GM12878 (cell line): ENCODE measurements around the gene HUS1. TPM values are rescaled to one million over a fixed set of nuclear protein-coding genes. Genes with fewer than 3 reads are reported as not detected.

Source experiments
- BCL11A ChIP-seq: IDR thresholded peaks from 2 replicates; pipeline ENCODE4 v1.6.1; 2011; ENCODE audit warnings: low read depth, low read length
- BCLAF1 ChIP-seq: fragments of 450-650 bp; IDR thresholded peaks from 2 replicates; pipeline ENCODE4 v1.6.1; 2017; ENCODE audit warnings: antibody characterized with exemption, mild to moderate bottlenecking, moderate library complexity
- NFXL1 ChIP-seq: fragments of 450-650 bp; IDR thresholded peaks from 2 replicates; pipeline ENCODE4 v1.6.1; 2017; ENCODE audit warnings: antibody characterized with exemption, mild to moderate bottlenecking, borderline replicate concordance
- SRF ChIP-seq, 2 experiments: IDR thresholded peaks; 2 replicates each; pipeline ENCODE4 v1.6.1; 2011; ENCODE audit warnings: low read depth in 2 of 2, low read length in 2 of 2, mild to moderate bottlenecking in 1 of 2, moderate library complexity in 1 of 2
- ZBTB40 ChIP-seq: fragments of 450-650 bp; IDR thresholded peaks from 2 replicates; pipeline ENCODE4 v1.6.1; 2016; ENCODE audit warnings: mild to moderate bottlenecking, moderate library complexity, borderline replicate concordance
- polyA plus RNA-seq, 11 experiments: library from polyadenylated mRNA; depleted of rRNA in 4 of 11; unstranded in 6 of 11; stranded (reverse) in 5 of 11; fragments of >200 nt; fragmentation: Nextera tagmentation in 4 of 11; fragmentation: Illumina TruSeq in 1 of 11; extraction: Ambion mirVana in 4 of 11; extraction: Trizol in 1 of 11; gene quantifications; 1 replicate in 1 of 11; 2 replicates in 10 of 11; pipeline versions ENCODE4 v1.2.1 to v1.2.3, GENCODE V29; 2011 to 2016; ENCODE audit warnings: inconsistent platforms in 2 of 11, missing spikeins in 2 of 11, low read depth in 1 of 11
- total RNA-seq, 4 experiments: library from RNA; depleted of rRNA in 3 of 4; stranded (reverse); fragments of >200 nt in 3 of 4; fragmentation: Illumina TruSeq in 1 of 4; extraction: Trizol in 1 of 4; gene quantifications; 2 replicates each; pipeline versions ENCODE4 v1.2.1 to v1.2.3, GENCODE V29; 2013 to 2021

HUS1 gene
- total and polyA plus RNA-seq, 10 of the 15 experiments (the other 5 are each of a cell fraction or from before 2014, with no cell fraction given), result 10.4 to 35.5 (median 22.6) TPM

DNA sequence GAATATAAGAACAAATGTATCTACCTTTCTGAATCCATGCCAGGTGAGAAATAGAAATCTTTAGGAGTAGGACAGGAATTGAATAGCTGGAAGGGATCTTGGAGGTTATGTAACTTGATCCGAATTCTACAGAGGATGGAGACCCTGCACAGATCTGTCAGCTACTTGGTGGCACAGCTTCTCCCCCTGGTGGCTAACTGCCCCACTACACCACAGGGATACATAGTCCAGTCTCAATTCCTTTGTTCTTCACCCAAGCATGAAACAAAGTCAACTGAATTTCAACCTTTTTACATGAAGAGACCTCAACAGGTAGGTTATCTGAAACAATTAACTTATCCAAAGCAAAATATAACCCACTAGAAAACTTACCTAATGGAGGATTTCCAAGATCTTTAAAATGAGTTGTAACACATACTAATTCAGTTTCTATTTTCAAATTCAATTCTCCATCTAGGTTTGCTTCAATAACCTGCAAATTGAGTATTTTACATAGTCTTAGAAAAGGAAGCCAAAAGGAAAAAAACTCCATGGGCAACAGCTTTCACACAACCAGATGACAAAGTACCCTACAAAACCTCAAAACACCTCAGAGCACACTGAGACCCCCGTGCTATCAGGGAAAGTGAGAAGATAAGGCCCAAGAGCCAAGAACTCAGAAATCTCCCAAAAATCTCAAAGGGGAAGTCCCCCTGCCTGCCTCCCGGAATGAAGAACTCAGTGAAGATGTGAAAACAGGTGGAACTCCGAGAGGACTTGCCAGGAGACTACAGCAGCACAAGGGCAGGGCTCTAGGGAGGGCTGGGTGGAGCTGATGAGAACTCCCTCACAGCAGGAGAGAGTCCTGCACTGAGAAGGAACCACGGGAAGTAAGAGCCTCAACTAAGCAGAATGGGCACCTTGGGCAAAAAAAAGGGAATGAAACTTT is 10.3 kb downstream of the HUS1 start (continued):
- TF ChIP-seq BCLAF1 (no peak), SRF (IDR thresholded peaks at IDR 0.05; ENCODE audit: low read depth in 2 of 2, low read length in 2 of 2) (no peak), ZBTB40 (no peak), NFXL1 (no peak), BCL11A (no peak)
